Right forelimb (tissue), 1 donor: ENCODE measurements around the gene SH3PXD2B.
A peak's percentile ranks its signal among the peaks of the same experiment; 100 is the strongest.
"Not testable (repeated sequence)": the region's sequence is repeated elsewhere in the genome, so short reads cannot be mapped to it uniquely, and the experiment has no call there.

Experiments used
- DNase-seq: peaks from one replicate; pipeline ENCODE4 v3.0.0-alpha.2; 2018

The SH3PXD2B gene

GRCh38 chr5:172334196-172334595 lies 120.1 kb downstream of the SH3PXD2B start:
- DNase-seq: no peak

GRCh38 chr5:172326901-172327300 lies 127.4 kb downstream of the SH3PXD2B start:
- not testable (repeated sequence) for DNase-seq

- no peak for DNase-seq
Measured at GRCh38 chr5:172325452-172325851, 128.9 kb downstream of the SH3PXD2B start.

- DNase-seq: no peak
Measured at GRCh38 chr5:172322028-172322965, 132.0 kb downstream of the SH3PXD2B start.

GRCh38 chr5:172321593-172321992 lies 132.7 kb downstream of the SH3PXD2B start:
- no peak for DNase-seq

- DNase-seq: no peak
Measured at GRCh38 chr5:172319708-172320441, 134.4 kb downstream of the SH3PXD2B start.

GRCh38 chr5:172315587-172316493 lies 138.5 kb downstream of the SH3PXD2B start:
- no peak for DNase-seq

- DNase-seq: no peak
Measured at GRCh38 chr5:172313915-172314314, 140.4 kb downstream of the SH3PXD2B start.

- DNase-seq: no peak
Measured at GRCh38 chr5:172312286-172312685, 142.0 kb downstream of the SH3PXD2B start.

GRCh38 chr5:172311605-172312004 lies 142.7 kb downstream of the SH3PXD2B start:
- peak; percentile 57 for DNase-seq

- no peak for DNase-seq
Measured at GRCh38 chr5:172311026-172311425, 143.3 kb downstream of the SH3PXD2B start.

- DNase-seq: no peak
Measured at GRCh38 chr5:172305380-172305779, 148.9 kb downstream of the SH3PXD2B start.

GRCh38 chr5:172303572-172304335 lies 150.6 kb downstream of the SH3PXD2B start:
- no peak for DNase-seq

GRCh38 chr5:172303162-172303561 lies 151.2 kb downstream of the SH3PXD2B start:
- no peak for DNase-seq

GRCh38 chr5:172302047-172302710 lies 152.1 kb downstream of the SH3PXD2B start:
- DNase-seq: no peak

- DNase-seq: no peak
Measured at GRCh38 chr5:172299916-172300439, 154.3 kb downstream of the SH3PXD2B start.

GRCh38 chr5:172294831-172295230 lies 159.5 kb downstream of the SH3PXD2B start:
- DNase-seq: no peak

GRCh38 chr5:172293745-172294342 lies 160.5 kb downstream of the SH3PXD2B start:
- DNase-seq: no peak

GRCh38 chr5:172293054-172293744 lies 161.1 kb downstream of the SH3PXD2B start:
- peak; percentile 75 for DNase-seq

GRCh38 chr5:172291837-172292236 lies 162.5 kb downstream of the SH3PXD2B start:
- not testable (repeated sequence) for DNase-seq
